Spleen (tissue), 7 donors: ENCODE data around the gene NME1.

ENCODE experiments used
- POLR2A ChIP-seq, 3 donors: fragments of 450-650 bp; IDR thresholded peaks; one replicate each; pipeline ENCODE4 v1.5.1; 2017; ENCODE audit warnings: antibody characterized with exemption in 3 of 3, mild to moderate bottlenecking in 1 of 3
- POLR2AphosphoS5 ChIP-seq, 3 donors: sonication (generic); formaldehyde crosslinking; IDR thresholded peaks; one replicate each; pipeline ENCODE4 v1.5.1; 2017; ENCODE audit warnings: antibody characterized with exemption in 3 of 3
- TF ChIP-seq, protein P1 (sequence below), 11 experiments: fragments of 200-600 bp in 7 of 11; fragments of 450-650 bp in 4 of 11; sonication (generic) in 4 of 11; IDR thresholded peaks in 8 of 11; conservative IDR thresholded peaks in 3 of 11; 1 replicate in 7 of 11; 2 replicates in 4 of 11; pipeline versions ENCODE4 v1.4.0 to v1.8.0; 2016 to 2021; ENCODE audit warnings: antibody characterized with exemption in 11 of 11, inconsistent platforms in 4 of 11, mild to moderate bottlenecking in 1 of 11
- donor health status: DM: no; HTN: no; CAD: no; lungs with moderate emphysema.
- donor health status: DM: no; HTN: no; CAD: no.
- donor health status: DM: no; HTN: no; CAD: no.

DNA sequence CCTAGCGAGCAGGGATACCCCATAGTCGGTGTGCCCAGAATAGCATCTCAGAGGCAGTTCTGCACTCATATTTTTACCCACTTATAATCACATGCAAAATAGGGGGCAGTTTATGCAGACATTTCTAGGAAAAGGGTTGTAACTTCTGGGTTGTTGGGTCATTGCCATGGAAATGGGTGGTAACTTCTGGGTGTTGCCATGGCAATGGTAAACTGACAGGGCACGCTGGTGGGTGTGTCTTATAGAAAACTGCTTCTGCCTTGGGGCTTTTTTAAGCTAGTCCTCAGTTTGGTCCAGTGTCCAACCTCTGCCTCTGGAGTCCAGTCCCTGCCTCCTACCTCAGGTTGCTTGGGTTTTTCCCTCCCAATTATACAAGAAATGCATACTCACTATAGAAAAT is 25.3 kb upstream of the NME1 start:
- TF ChIP-seq, protein P1, sequence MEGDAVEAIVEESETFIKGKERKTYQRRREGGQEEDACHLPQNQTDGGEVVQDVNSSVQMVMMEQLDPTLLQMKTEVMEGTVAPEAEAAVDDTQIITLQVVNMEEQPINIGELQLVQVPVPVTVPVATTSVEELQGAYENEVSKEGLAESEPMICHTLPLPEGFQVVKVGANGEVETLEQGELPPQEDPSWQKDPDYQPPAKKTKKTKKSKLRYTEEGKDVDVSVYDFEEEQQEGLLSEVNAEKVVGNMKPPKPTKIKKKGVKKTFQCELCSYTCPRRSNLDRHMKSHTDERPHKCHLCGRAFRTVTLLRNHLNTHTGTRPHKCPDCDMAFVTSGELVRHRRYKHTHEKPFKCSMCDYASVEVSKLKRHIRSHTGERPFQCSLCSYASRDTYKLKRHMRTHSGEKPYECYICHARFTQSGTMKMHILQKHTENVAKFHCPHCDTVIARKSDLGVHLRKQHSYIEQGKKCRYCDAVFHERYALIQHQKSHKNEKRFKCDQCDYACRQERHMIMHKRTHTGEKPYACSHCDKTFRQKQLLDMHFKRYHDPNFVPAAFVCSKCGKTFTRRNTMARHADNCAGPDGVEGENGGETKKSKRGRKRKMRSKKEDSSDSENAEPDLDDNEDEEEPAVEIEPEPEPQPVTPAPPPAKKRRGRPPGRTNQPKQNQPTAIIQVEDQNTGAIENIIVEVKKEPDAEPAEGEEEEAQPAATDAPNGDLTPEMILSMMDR (IDR thresholded peaks at IDR 0.05 in 8 of 11, conservative IDR thresholded peaks at IDR 0.05 in 3 of 11) = no peak
- TF ChIP-seq POLR2AphosphoS5 (IDR thresholded peaks at IDR 0.05) = no peak
- no peak for TF ChIP-seq POLR2A (IDR thresholded peaks at IDR 0.05)
